Fibroblast of skin of scalp (primary cell): Measurements from ENCODE around the gene CD63.

ENCODE experiments used
- DNase-seq: peaks from one replicate; pipeline ENCODE4 v3.0.0-alpha.2; 2013

The CD63 gene

DNA sequence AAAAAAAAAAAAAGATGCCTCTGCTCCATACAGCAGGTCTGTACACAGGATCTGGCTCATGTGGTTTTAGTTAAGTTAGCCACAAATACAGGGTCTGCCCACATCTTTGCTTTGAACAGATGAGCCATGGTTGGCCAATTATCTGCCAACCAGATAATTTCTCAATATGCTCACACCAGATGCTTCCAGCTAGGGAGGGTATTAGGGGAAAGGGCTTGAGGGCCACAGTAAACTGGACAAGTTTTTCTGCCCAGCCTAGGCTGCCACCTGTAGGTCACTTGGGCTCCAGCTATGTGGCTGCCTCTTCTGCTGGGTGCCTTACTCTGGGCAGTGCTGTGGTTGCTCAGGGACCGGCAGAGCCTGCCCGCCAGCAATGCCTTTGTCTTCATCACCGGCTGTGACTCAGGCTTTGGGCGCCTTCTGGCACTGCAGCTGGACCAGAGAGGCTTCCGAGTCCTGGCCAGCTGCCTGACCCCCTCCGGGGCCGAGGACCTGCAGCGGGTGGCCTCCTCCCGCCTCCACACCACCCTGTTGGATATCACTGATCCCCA, 7.8 kb downstream of the CD63 start:
- peak; percentile 86 for DNase-seq

DNA sequence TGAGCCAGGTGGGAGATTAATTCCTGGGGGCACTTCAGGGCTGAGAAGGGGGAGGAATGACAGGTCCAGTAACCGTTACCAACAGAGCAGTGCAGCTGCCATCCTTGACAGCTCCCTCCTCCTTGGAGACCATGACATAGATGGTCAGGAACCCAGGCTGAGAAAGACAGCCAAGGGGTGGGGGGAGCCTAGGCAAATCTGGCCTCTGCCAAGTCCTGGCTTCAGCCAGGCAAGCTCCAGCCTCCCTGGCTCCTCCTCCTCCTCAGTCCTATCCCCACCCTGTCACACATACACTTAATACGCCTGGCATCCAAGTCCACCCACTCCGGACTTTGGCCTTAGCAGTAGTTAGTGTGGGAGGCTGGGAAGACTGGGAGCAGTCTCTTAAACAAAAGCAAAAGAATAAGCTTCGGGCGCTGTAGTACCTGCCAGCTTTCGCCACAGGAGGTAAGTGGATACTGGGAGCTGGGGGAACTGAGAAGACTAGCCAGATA, 8.7 kb downstream of the CD63 start, which contains the start of gene RDH5:
RDH5 (plus strand) TSS at position 323 of the 494 bp plus-strand sequence. CDS start 792 bp downstream, outside the sequence.
- peak; percentile 87 for DNase-seq

DNA sequence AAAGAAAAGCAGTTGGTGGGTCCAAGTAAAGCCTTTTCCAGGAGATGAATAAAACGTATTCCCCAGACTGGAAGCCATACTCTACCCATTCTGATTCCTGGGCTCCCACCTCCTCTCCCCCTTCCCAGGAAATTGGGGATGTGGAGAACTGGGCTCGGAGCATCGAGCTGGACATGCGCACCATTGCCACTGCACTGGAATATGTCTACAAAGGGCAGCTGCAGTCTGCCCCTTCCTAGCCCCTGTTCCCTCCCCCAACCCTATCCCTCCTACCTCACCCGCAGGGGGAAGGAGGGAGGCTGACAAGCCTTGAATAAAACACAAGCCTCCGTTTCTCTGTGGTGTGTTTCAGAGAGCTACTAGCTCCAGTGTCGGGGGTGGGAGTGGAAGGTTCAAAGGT, 9.4 kb downstream of the CD63 start:
- DNase-seq: no peak

DNA sequence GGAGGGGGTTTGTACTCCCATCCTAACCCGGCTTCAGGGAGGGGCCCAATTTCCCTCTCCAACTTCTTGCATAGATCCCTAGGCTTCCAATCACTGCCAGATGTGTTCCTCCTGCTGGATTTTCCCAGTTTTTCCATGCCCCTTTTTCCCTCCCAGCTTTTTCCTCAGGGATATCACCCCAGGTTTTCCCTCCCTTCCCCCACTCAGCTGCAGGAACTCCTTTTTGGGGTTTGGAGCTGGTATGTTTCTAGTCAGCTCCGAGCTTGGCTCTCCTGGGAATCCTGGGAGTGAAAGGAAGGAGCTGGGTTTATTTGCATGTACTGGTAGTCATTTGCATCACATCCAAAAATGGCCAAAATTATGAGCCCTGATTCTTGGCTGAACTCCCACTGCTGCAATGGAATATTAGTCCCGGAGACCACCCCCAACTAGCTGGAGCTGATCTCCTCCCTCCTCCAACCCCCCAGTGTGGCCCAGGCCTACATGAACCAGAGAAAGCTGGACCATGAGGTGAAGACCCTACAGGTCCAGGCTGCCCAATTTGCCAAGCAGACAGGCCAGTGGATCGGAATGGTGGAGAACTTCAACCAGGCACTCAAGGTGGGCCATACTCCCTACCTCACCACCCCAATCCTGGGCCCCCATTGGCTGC, 10.1 kb downstream of the CD63 start:
- DNase-seq: peak; percentile 90

DNA sequence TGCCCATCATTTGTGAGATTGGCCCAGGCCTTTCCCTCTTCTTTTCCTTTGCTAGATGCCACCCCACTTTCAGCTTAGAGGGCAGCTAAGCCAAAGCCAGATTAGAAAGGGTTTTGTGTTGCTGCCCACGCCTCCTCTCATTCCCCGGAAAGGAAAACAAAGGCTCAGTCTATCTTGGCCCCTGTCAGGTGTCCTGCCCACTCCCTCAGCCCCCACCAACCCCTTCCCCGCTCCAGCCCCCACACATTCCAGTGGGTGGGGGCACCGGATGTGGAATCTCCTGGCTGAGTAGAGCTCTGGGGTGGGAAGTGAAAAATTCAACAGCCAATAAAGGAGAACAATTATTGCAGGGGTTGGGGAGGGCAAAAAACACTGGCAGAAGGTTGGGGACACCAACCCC, 10.8 kb downstream of the CD63 start:
- no peak for DNase-seq

DNA sequence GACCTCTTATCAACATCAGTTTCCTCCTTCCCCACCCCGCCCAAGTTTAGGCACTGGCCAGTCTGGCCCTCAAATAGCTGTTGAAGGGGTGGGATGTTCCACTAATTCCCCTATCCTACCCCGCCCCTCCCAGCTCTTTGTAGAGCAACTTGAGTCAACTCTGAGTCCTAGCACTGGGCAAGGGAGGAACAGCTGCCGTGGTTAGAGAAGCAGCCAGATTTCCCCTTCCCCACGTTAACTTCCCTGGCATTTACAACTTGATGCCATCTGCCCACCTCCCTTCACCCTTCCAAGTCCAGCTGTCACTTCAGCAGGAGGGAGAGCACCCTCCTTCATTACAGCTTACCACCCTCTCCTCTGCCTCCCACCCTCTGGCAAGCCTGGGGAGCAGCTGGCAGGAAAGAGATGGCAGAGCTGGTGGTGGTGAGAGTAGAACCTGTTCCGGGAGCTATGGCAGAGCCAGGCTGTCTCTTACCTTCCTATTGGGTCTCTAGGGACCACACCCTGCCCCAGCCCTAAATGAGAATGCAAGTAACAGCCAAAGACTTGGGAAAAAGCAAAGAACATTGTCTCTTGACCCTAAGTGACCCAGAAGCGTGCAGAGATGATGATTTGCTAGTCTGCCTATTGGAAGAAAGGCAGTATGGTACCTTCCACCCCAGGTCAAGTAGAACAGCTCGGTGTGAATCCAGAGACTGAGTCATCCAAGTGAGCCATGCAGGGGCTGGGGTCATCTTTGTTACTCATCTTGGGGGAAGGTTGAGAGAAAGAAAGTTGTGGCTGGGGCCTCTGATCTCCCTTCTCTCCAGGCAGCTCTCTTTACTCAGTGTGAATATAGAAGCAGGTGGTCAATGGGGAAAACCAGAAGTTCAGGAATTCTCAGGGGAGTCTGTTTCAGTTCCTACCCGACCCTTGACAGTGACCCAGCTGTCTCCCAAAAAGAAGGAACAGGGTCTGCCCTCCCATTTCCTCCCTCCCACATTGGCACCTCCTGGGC, 11.5 kb downstream of the CD63 start:
- DNase-seq: no peak

DNA sequence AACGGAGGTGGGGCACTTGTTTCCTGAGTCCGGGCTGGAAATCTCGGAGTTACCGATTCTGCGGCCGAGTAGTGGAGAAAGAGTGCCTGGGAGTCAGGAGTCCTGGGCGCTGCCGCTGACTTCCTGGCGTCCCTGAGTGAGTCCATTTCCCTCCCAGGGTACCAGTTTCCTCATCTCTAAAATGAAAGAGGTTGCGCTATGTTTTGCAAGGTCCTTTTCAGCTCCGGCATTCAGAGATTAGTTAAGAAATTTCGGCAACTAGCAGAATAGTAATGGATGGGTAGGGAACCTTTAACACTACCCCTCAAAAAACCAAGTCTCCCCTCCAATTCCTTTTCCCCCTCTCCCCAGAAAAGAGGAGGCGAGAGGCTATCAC, 12.2 kb downstream of the CD63 start:
- DNase-seq: no peak

DNA sequence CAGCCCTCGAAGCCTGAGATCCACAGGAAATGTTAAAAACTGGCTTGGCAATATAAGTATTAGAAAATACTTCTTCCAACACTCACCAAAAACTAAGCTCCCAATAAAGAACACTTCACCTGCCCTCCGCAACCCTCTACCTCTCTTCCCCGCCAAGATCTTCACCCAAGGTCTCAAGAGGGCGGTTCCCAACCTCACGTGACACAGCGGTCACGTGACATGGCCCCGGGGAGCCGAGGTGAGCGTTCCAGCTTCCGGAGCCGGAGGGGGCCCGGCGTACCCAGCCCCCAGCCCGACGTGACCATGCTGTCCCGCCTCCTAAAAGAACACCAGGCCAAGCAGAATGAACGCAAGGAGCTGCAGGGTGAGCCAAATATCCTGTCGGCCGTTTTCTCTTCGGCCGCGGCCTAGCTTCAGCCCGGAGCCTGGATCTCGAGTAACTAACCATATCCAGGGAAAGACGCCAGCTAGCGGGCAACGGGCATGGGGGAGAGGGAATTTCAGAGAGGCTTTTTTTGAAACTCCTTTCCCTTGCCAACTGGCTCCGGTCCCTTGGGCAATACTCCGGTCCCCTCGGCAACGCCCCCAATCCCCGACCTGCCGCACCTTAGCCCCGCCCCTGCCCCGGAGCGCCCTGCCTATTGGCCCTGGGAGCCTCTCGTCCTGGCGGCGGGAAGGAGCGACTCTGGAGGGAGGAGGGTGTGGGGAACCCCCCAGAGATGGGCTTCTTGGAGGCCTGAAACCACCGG, 12.8 kb downstream of the CD63 start, which contains the start of gene BLOC1S1:
BLOC1S1 (plus strand) TSS at position 214 of the 749 bp plus-strand sequence; CDS start at position 220, 6 bp downstream.
- DNase-seq: peak; percentile 97

DNA sequence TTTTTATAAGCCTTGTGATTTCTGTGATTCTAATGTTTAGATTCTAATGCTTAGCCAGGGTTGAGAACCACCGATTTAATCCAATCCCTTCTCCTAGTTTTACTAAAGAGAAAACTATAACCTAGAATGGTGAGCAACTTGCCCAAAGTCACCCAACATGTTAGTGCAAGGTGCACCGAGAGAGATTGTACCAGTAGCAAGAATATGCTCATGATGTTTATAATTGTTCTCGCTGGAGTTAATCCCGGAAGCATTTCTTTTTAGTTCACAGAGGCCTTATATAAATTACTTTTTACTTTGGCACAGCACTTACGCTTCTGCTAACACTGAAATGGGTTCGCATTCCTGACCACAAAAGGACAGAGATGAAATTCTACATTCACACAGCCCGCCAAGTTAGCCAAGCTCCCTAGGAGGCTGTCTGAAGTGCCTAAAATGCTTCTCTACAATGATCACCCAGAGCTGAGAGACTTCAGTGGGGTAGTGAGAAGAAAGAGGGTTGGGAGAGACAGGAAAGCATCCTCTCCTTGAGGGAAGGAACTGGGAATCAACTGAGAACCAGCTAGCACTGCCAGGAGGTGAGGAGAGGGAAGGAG, 13.5 kb downstream of the CD63 start:
- peak; percentile 60 for DNase-seq

DNA sequence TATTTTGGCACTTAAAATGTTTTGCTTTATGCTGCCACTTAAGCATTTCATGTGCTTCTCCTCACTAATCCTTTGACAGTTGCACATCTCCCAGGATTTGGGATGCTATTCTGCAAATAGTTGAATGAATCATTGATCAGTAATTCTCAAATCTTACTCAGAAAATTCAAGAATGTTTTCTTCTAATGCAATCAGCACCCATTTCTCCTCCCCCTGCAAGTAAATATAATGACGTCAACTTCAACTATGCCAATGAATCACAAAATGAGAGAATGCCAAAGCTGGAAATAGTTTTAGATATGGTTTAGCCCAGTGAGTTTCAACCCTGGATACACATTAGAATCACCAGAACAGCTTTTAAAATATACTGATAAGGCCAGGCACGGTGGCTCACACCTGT, 15.1 kb downstream of the CD63 start:
- DNase-seq: peak; percentile 93

DNA sequence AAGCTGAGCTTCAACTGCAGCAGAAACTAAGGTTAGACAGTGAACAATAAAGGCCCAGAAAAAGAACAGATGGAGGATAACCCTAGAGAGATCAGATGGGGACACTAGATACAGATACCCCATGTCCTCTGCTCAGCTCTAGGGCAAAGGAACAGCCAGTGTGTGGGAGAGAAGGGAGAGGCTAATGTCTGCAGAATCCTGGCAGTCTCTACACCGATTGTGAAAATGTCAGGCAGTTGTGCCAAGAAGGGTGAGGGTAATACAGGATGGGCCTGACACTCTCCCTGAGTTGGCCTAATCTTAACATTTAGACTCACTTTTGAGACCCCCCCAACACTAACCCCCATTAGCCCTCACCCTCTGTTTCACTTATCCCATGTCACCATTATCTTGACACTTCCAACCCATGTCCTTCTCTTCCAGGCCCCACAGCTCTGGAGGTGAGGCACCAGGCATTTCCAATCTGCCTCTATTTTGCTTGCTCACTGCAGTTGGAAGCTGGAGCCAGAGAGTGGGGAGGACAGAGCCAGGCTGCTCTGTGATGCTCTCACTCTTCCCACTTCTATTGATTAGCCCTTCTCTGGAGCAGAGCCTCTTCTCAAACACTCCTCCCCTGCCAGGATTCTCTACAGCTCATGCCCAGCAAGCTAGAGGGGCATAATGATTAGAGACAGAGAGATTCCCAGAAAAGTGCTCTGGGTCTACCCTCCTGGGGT, 16.0 kb downstream of the CD63 start:
- no peak for DNase-seq

DNA sequence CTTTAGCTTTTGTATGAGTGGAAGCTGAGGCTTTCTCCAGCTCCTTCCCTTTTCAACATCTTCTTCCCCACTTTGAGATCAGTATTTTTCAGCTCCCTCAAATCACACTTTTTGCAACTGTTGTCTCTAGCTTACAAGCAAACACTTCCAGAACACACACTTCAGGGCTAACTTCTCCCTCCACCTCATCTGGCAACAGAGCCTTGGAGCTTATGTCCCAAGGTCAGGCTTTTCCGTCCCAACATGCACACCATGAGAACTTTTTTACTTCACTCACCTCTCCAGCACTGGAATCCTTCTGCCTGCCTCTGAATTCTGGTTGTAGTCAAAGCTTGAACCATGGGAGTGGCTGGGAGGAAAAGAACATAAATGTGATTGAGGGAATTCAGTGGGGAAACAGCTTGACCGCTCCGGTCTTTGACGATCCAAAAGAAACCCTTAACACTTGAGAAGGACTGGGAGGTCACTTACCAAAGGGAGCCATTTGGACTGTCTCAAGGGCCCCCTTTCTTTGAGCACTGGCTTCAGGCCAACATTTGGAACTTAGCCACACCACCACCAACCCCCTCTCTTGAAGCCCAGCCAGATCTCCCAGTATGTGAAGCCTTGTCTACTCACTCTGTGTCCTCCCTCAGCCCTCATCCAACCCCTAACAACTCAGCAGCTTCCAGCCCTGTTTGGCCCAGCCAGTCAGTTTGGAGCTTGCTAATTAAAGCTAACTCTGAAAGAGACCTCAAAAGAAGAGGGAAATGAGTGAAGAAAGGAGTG, 16.8 kb downstream of the CD63 start:
- no peak for DNase-seq

DNA sequence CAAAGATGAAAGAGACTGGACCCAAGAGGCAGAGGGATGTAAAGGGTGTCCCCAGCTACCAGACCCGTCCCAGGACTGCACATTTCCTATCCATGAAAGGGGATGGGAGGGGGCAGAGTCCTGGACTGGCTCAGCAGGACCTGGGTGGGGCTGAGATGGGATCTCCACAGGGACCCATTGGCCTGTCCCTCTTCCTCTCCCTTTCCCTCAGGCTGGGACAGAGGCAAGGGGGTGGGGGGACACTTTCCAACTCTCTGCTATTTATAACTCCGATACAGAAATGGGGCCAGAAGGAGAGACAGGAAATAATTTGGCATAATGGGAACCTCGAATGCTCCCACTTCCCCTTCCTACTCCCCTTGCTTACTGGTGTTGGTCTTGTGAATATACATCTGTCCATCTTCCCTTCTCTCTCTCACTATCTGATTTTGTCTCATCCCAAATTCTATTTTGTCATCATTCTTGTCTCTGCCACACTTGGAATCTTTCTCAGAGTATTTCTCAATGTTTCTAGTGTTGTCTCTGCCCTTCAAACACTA, 20.0 kb downstream of the CD63 start:
- DNase-seq: no peak

DNA sequence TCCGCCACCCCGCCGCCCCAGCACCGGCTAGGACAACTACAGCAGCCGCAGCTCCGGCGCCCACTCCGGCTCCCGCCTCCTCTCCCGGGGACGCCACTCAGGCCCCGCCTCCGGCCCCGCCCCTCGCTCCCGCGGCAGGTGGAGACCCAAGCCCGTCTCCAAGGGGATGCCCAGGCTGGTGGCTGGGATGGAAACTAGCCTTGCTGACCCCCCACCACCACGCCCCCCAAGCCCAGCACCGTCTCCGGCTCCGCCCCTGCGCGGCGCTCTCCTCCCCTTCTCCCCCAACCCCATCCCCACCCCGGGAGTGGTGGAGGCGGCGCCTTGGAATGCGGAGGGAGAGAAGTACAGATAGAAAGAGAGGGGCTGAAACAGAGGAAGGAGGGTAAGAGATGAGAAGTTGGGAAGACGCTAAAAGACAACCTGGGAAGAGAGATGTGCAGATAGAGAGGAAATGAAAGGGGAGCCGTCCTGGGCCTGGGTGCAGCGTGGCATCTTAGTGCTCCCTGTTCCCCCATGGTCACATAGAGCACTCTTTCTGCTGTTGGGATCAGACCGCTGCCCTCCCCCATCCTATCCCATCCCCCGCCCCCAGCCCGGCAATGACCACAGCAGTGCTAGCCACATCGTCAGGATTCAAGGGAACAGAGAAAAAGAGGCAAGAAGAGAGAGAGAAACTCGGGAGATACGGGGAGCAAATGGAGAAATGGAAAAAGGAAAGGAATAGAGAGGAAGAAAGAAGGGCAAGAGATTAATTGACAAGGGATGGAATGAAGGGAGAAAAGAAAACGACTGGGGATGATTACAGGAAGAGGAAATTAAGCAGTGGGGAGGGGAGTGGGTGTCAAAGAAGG, 20.7 kb downstream of the CD63 start, which contains the start of gene ITGA7:
ITGA7 (minus strand) TSS at position 64 of the 854 bp plus-strand sequence. CDS start 222 bp downstream, outside the sequence.
- DNase-seq: peak; percentile 60

DNA sequence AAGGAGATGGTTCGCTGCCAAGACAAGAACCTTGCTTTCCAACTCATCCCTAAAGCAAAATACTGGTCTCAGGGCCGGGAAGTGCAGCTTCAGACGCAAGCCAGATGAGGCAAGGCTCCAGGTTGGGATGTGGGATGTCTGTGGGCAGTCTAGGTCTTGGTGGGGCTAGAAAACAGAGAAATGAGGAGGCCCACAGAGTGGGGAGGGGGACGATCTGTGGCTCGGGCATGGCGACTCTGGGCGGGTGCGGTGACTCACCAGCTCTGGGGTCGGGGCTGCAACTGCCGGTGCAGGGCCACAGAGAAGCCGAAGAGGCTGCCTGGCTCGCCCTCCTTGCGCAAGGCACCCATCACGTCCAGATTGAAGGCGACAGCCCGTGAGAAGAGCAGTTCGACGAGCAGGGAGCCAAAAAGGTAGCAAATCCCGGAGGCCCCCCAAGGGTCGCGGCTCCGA, 21.6 kb downstream of the CD63 start:
- no peak for DNase-seq

DNA sequence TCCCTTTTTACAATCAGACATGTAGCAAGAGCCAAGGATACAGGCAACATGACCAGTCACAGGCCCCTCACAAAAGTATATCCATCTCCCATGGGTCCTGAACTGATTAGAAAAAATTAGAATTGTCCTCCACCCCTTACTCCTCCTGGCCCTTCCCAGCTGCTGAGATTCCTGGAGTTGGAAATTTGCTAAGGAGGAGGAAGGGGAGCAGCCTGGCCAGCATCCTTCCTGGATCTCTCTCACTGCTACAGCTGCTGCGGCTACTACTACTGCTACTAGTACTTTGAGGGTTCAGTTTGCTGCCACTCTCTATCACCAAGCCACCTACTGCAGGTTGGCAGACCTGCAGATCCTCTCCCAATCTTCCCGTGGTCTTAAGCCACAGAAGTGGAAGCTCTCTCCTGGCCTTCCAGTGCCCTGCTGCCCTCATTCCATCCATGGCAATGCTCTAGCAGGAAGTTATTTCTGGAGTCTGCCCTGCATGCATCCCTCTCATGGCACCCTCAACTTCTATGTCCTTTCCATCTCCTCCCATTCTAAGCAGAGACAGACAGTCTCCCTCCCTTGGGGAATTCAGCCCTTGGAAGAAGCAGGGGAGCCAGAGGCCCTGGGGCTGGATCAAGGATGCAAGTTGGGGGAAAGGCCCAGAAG, 22.1 kb downstream of the CD63 start:
- no peak for DNase-seq

DNA sequence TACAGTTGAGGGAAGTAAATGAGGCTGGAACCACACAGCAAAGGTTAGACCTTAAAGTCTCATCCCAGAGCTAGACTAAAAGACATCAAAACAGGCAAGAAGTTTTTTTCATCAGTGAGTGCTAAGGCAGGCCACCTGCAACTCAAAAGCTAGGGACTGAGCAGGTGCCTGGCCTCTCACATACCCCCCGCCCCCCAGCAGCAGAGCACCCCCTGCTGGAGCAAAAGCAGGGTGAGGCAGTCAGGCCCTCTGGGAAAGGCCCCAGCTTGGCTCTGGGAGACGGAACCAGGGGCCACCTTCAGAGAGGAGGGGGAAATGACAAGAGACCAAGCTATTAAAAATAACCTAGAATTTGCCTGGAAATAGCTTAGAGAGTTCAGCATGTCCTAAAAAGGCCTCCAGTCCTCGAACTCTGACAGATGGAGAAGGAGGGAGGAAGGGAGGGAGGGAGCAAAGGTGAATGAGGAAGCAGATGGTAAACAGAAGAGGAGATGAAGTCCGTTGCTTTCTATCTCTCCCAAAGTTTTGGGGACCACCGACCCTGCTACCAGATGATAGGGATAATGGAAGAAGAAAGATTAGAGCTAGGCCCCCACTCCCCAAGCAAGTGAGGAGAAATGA, 22.9 kb downstream of the CD63 start:
- no peak for DNase-seq
